Right renal pelvis (tissue), 4 donors: ENCODE results near the gene PAN2. TPM values are rescaled to one million over a fixed set of nuclear protein-coding genes. Genes with fewer than 3 reads are reported as not detected.
"Not testable (repeated sequence)": the region's sequence is repeated elsewhere in the genome, so short reads cannot be mapped to it uniquely, and the experiment has no call there.

Source experiments
- DNase-seq, 4 donors: peaks; one replicate each; pipeline ENCODE4 v3.0.0-alpha.2; 2013; ENCODE audit warnings: low read depth in 4 of 4, low spot score in 3 of 4, missing footprints in 1 of 4
- polyA plus RNA-seq, 4 donors: library from polyadenylated mRNA; unstranded; fragments of 120-200 nt; gene quantifications; one replicate each; pipeline ENCODE4 v1.2.1, GENCODE V29; 2013; ENCODE audit not compliant: insufficient read length in 4 of 4

PAN2 gene
- polyA plus RNA-seq, 4 donors = 79.4 to 101 (median 82.0) TPM

GRCh38 chr12:56315622-56316473 lies 18.0 kb downstream of the PAN2 start, which contains the start of gene CNPY2:
Gene CNPY2 (minus strand): TSS chr12:56315988. CDS start chr12:56315217, 771 bp downstream.
- DNase-seq = peak; percentile 91 to 97 (median 94)

DNA sequence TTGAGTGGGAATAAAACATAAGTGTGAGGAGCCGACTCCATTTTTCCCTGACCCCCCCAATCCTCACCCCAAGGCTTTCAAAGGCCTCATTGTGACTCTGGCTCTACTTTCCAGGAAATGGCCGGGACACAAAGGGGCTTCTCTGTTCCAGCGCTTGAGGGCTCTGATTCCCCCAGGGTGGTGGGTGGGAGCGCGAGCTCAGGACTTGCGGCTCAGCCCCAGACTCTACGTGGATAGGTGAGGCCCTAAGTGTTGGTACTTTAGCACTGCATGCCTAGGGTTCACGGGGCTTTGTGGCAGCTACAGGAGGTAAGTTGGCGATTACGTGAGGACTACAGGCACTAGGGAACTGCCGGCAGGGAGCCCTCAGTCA lies 18.6 kb downstream of the PAN2 start:
- no peak for DNase-seq

DNA sequence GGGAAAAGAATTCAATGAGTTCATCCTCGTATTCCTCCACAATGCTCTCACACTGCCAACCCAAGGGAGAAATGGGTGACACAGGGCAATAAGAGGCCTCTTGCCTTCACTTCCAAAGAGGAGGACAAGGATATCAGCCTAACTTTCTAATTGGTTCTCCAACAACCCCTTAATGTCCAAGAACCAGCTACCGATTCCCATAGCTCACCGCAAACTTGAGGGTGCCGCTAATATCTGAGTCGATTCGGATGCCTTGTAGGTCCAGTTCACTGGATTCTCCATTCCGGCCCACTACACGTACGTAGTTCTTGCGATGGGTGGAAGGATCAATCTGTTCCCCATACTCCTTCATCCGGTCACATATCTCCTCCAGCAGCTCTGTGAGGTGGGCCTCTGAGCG lies 22.8 kb downstream of the PAN2 start:
- no peak for DNase-seq

DNA sequence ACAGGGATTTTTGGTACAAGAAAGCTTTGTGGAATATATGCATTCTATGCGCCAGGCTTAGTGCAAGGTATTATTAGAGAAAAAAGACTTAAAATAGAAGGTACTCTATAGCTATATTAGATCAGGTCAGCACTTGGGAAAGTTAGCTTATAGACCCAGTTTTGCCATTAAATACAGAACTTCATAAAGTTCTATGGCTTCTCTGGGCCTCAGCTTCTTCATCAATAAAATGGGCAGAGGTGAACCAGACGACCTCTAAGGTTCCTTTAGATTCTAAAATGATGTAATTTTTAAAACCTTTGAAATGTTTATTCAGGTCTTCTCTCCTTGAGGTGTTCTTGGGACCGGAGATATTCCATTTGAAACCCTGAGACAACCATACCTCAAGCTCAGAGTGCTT lies 25.1 kb downstream of the PAN2 start:
- no peak for DNase-seq

- DNase-seq = no peak
These were observed 26.4 kb downstream of the PAN2 start for GRCh38 chr12:56307221-56307965.

GRCh38 chr12:56304872-56305590 lies 28.8 kb downstream of the PAN2 start:
- no peak for DNase-seq

GRCh38 chr12:56304276-56304675 lies 29.5 kb downstream of the PAN2 start:
- no peak for DNase-seq

DNA sequence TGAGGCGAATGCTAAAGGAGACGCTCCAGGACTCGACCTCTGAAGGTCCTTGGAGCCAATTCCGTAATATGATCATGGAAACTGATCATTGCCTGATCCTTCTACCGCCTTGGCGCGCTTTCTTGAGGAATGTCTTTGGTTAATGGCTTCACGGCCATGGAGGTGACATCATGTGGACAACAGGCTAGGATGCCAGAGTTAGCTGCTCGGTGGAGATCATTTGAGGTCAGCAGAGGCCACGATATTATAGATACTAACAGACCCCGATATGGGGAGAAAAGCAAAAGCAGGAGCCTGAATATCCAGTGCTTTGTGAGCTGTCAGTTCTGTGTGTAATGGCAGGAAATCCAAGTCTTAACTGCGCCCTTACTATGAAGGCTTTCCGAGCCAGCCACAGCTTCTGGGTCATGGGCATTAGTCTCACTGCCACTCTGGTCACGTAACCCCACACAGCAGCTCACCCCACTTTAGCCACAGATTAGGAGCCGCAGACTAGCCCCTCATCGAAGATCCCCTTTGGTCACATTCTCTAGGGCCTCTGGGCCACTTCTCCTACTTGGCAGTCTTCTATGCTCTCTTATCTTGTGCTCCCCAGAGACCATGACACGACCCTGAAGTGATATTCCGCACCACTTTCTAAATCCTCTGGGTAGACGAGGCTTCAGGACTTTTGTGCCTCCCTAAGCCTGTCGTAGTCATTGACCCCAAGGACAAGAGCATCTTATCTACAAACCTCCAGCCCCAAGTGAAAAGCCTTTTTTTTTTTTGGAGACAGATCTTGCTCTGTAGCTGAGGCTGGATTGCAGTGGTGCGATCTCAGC lies 32.9 kb downstream of the PAN2 start:
- no peak for DNase-seq

- DNase-seq = peak; percentile 90 to 97 (median 96)
These were observed 33.8 kb downstream of the PAN2 start, which contains the start of gene CS for GRCh38 chr12:56299853-56300643. Gene CS (minus strand): TSS chr12:56300330. CDS start chr12:56300201, 129 bp downstream.

DNA sequence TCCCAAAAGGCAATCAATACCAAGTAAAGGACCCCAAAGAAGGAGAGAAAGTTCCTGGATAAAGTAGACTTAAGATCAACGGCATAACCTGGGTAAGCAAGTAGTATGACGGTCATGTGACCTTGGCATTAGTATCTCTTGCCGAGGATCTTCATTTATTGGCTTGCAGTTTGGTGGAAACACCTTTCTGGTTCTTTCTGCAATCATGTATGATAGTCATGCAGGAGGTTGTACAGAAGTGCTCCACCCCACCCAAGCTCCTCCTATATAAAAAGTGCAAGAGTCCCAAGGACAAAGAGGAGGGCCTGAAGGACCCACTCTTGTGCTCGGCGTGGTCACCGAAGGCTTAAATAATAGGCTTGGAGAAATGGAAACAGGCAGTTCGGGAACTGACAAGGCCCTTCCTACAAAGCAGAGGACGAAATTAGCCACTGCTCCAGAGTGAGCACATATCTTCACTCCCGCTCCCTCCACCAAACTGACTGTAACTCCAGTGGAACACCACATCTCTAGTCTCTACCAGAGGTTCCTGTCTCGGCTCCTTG lies 34.4 kb downstream of the PAN2 start:
- no peak for DNase-seq

DNA sequence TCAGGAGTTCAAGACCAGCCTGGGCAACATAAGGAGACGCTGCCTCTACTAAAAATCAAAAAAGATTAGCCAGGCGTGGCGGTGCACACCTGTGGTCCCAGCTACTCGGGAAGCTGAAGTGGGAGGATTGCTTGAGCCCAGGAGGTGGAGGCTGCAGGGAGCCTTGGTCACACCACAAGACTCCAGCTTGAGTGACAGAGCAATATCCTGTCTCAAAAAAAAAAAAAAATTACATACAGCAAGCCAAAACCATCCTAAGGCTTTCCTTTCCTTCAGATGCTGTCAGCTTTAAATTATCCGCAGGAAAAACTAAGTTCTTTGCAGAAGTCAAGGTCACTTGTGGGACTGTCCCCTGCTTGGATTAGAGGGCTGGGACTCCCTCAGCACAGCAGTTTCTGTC lies 35.0 kb downstream of the PAN2 start:
- no peak for DNase-seq

DNA sequence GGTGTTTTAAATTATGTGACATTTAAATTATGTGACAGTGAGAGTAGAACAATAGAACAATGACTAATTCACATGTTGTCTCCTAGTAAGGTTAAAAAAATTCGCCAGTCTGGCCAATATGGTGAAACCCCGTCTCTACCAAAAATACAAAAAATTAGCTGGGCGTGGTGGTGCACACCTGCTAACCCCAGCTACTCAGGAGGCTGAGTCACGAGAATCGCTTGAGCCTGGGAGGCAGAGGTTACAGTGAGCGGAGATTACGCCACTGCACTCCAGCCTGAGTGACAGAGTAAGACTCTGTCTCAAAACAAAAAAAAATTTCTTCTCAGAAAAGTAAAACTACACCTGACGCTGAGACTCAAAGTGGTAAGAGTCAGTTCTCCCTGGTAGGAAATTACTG lies 36.4 kb downstream of the PAN2 start:
- no peak for DNase-seq

GRCh38 chr12:56296295-56296694 lies 37.5 kb downstream of the PAN2 start:
- DNase-seq = no peak

DNA sequence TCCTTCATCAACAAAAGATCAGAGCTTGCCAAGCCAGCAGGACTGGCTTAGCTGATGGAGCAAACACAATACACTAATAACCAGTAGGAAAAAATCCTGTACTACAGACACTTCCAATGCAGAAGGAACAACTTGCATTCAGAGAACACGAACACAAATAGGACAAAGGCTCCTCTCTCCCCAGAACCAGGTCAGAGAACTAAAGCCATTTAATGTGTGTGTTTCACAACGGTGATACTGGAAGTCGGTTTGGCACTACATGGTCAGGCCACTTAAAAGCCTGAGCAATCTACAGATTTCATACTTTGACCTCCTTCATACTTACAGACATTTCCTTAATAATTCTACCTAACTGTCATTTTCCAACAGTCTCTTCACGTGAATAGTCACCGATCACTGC lies 40.0 kb downstream of the PAN2 start:
- no peak for DNase-seq

GRCh38 chr12:56288705-56289387 lies 45.0 kb downstream of the PAN2 start:
- no peak for DNase-seq

- DNase-seq = no peak
These were observed 47.6 kb downstream of the PAN2 start for GRCh38 chr12:56286044-56286830.

GRCh38 chr12:56284263-56284662 lies 49.5 kb downstream of the PAN2 start:
- DNase-seq = not testable (repeated sequence)

- DNase-seq = no peak
These were observed 51.2 kb downstream of the PAN2 start for GRCh38 chr12:56282579-56282978.
